ENCODE results near the gene RFT1.

DNA sequence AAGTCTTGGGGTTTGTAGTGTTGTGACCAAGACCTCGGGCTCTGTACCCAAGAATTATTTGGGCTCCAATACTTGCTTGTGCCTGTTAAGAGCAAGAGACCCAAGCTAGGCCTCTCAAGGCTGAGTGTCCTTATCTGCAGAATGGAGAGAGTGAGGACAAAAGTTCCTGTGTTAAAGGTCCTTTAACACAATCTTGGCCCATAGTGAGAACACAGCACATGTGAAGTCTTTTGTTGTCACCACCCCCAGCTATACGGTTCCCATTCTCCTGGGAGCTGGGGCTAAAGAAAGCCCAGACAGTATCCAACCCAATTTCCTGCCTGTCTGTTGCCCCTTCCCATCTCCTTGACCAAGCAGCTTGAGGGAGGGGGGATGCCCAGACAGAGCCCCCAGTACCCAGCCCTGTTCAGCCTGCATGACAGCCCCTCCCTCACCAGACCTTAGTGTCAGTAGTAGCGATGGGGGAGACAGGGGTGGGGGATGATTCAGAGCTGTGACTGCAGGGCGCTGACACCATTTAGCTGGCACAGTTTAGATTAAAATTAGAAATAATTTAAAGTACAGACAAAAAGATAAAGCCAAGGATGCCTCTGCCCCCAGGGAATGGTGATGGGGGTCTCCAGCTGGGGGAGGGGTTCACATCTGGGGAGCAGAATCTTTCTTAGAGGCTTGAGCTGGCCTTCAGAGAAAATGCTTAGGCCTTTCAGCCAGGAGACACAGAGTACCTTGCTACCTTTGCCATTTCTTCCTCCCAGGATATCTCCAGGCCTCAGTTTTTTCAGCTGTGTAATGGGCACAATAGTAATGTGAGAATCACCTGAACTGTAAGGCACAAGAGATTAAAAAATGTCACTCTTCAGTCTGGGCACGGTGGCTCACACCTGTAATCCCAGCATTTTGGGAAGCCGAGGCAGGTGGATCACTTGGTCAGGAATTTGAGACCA is 33.5 kb upstream of the RFT1 start:
- no peak for TF ChIP-seq CTCF (IDR thresholded peaks at IDR 0.05; ENCODE audit: borderline replicate concordance, extremely low read depth, low read length, poor library complexity, severe bottlenecking)
- TF ChIP-seq EZH2 (IDR thresholded peaks at IDR 0.05; ENCODE audit: borderline replicate concordance, low read depth, low read length, severe bottlenecking) = no peak

All from DND-41 (cell line).